NB4 (cell line): ENCODE data around the gene PRR33.

Experiments
- CTCF ChIP-seq: IDR thresholded peaks from one replicate; pipeline ENCODE4 v1.5.1; 2012; ENCODE audit warnings: low read depth, low read length
- MAX ChIP-seq: IDR thresholded peaks from 2 replicates; pipeline ENCODE4 v1.6.1; 2011; ENCODE audit warnings: low read depth, low read length
- MYC ChIP-seq: IDR thresholded peaks from 2 replicates; pipeline ENCODE4 v1.6.1; 2011; ENCODE audit warnings: low read depth, low read length
- POLR2A ChIP-seq: IDR thresholded peaks from 2 replicates; pipeline ENCODE4 v1.6.1; 2011; ENCODE audit warnings: mild to moderate bottlenecking; ENCODE audit not compliant: insufficient read length; ENCODE audit errors: extremely low read depth

- TF ChIP-seq POLR2A (no peak), CTCF (no peak), MYC (no peak), MAX (no peak)
Observed at GRCh38 chr11:1838426-1839144, 53.1 kb downstream of the PRR33 start, which contains the start of gene TNNI2.
